ENCODE data around the gene SFXN1.

The SFXN1 gene

GRCh38 chr5:175576096-175576495, 97.7 kb downstream of the SFXN1 start:
- no peak for FAIRE-seq

- no peak for FAIRE-seq
Observed at GRCh38 chr5:175576591-175576990, 98.2 kb downstream of the SFXN1 start.

Data from islet of Langerhans (tissue), 1 donor.